Measurements from ENCODE around the gene PEAR1. TPM values are rescaled to one million over a fixed set of nuclear protein-coding genes. Genes with fewer than 3 reads are reported as not detected.

PEAR1 gene
- total RNA-seq, 4 donors from 2014 or later, result 4.9 to 17.3 (median 7.0) TPM

DNA sequence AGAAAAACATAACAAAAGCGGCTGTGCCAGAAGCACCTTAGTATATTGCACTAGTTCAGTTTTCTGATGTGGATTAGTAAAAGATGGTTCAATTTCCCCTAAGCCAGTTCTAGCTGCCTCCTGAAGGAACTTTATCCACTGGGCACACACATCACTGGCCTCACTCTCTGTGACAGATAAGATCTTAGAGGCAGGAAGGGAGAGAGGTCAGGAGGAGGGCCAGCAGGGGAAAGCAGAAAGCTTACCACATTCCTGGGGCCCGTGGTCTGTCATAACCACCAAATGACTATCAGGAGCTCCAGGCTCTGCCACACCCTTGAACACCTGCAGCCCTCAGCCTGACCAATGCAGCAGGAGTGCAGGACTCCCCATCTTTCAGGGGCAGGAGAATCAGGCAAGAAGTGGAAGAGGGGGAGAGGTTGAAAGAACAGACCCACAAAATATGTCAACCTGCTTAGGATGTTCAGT, 64.8 kb downstream of the PEAR1 start:
- TF ChIP-seq, protein P1, sequence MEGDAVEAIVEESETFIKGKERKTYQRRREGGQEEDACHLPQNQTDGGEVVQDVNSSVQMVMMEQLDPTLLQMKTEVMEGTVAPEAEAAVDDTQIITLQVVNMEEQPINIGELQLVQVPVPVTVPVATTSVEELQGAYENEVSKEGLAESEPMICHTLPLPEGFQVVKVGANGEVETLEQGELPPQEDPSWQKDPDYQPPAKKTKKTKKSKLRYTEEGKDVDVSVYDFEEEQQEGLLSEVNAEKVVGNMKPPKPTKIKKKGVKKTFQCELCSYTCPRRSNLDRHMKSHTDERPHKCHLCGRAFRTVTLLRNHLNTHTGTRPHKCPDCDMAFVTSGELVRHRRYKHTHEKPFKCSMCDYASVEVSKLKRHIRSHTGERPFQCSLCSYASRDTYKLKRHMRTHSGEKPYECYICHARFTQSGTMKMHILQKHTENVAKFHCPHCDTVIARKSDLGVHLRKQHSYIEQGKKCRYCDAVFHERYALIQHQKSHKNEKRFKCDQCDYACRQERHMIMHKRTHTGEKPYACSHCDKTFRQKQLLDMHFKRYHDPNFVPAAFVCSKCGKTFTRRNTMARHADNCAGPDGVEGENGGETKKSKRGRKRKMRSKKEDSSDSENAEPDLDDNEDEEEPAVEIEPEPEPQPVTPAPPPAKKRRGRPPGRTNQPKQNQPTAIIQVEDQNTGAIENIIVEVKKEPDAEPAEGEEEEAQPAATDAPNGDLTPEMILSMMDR (IDR thresholded peaks at IDR 0.05), result no peak
- no peak for TF ChIP-seq POLR2A (IDR thresholded peaks at IDR 0.05)
- Histone ChIP-seq H3K9me3 (no peaks in the 10 kb centered on the region), H3K27ac (no peak overlapping the region), H3K36me3 (peaks cover 0 to 84% (median 0%) of the 10 kb centered on the region in 3 donors), H3K4me3 (no peak overlapping the region), H3K4me1 (no peaks in the 10 kb centered on the region), H3K27me3 (no peaks in the 10 kb centered on the region)
- no peak for DNase-seq

DNA sequence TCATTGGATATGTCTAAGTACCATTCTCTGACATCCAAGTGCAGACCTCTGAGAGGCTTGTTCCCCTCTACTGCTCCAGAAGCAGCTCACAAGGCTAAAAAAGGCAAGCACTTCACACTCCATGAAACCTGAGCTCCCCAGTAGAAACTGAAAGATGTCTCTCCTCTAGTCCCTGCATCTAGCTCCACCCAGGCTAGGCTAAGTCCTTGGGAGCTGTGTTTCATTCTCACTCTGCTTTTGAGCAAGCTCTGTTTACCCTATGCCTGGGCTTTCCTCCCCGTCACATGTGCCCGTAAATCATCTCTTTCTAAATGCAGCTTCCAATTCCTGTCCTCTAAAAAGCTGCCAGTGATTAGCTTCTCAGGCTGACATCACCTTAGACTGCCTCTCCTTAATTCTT, 65.9 kb downstream of the PEAR1 start:
- Histone ChIP-seq H3K27me3 (no peaks in the 10 kb centered on the region), H3K4me3 (no peak overlapping the region), H3K27ac (no peak overlapping the region), H3K36me3 (peaks cover 0 to 91% (median 0%) of the 10 kb centered on the region in 3 donors), H3K9me3 (no peaks in the 10 kb centered on the region), H3K4me1 (no peaks in the 10 kb centered on the region)
- no peak for DNase-seq
- no peak for TF ChIP-seq POLR2A (IDR thresholded peaks at IDR 0.05)
- TF ChIP-seq, protein P1 (IDR thresholded peaks at IDR 0.05), result no peak

DNA sequence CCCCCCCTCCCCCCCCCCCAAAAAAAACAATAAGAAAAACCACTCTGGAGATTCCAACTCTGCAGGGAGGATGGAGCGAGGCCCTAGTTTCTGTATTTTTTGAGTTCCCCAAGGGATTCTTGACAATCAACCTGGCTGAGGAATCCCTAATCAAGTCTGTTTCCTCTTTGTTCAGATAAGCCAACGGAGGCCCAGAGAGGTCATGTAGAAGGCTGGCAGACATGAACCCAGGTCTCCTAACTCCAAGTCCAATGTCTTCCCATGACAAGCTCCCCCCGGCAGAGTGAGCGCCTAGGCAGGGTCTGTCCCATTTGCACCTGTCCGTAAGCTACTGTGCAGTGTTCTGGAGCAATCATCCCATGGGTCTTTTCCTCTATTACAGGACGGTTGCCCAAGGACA, 66.4 kb downstream of the PEAR1 start:
- Histone ChIP-seq H3K4me3 (no peak overlapping the region), H3K9me3 (no peaks in the 10 kb centered on the region), H3K27ac (no peak overlapping the region), H3K36me3 (peaks cover 0 to 87% (median 0%) of the 10 kb centered on the region in 3 donors), H3K27me3 (no peaks in the 10 kb centered on the region), H3K4me1 (no peaks in the 10 kb centered on the region)
- TF ChIP-seq POLR2A (IDR thresholded peaks at IDR 0.05), result no peak
- TF ChIP-seq, protein P1 (IDR thresholded peaks at IDR 0.05), result no peak
- DNase-seq, result no peak

DNA sequence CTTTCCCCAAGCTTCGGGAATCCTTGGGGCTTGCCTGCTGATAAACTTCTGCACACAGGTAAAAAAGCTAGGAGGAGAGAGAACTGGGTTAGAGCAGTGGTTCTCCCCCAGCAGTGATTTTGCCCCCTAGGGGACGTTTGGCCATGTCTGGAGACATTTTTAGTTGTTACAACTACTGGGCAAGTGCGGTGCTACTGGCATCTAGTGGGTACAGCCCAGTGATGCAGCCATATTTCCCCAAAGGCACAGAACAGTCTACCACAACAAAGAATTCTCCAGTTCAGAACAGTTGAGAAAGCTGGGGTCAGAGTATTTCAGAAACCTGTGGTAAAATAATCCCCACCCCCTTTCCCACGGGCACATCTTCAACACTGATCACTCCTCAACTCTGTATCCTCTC, 68.2 kb downstream of the PEAR1 start:
- no peaks in the 10 kb centered on the region for H3K27me3 ChIP-seq
- H3K36me3 ChIP-seq, result peaks cover 0 to 83% (median 0%) of the 10 kb centered on the region in 3 donors
- TF ChIP-seq POLR2A (IDR thresholded peaks at IDR 0.05), result no peak
- TF ChIP-seq, protein P1 (IDR thresholded peaks at IDR 0.05), result no peak
- H3K9me3 ChIP-seq, result no peaks in the 10 kb centered on the region
- H3K4me1 ChIP-seq, result no peaks in the 10 kb centered on the region
- no peak overlapping the region for H3K4me3 ChIP-seq
- DNase-seq, result no peak
- no peak overlapping the region for H3K27ac ChIP-seq

DNA sequence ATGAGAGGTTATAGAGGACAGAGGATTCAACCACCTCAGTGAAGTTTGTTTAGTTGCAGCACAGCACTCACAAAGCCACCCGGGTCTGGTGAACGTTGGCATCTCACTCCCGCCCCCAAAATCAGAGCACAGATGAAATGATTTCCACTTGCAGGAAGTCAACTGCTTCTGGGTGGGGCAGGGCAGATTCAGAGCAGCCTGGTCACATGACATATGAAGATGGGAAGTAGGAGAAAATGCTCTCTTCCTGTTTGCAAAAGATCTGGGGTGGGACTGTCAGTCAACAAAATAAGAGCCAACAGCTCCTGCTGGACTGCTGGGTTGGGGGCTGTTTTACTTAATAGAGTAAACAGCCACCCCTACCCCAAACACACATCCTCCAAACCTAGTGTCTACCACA, 70.1 kb downstream of the PEAR1 start:
- peaks cover 0 to 81% (median 0%) of the 10 kb centered on the region in 3 donors for H3K36me3 ChIP-seq
- H3K27ac ChIP-seq, result no peak overlapping the region
- peak in 1 of 3 donors; percentile 21 for DNase-seq
- H3K9me3 ChIP-seq, result no peaks in the 10 kb centered on the region
- H3K27me3 ChIP-seq, result no peaks in the 10 kb centered on the region
- H3K4me3 ChIP-seq, result no peak overlapping the region
- no peaks in the 10 kb centered on the region for H3K4me1 ChIP-seq
- TF ChIP-seq, protein P1 (IDR thresholded peaks at IDR 0.05), result no peak

DNA sequence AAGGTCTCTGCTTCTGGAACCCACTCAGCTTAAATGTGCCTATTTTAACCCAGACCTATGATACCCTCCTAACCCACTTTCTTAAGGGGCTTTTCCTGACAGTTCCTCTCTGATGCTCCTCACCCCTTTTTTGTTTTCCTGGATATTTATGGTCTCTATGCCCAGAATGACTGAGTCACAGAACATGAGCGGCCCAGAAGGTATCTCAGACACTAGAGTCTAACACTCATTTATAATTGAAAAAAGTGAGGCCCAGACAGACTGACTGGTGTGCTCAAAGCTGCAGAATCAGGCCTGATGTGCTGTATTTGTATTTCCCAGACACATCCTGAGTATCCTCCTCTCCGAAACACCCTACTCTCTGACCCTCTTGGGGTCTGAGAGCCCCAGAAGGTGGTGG, 70.9 kb downstream of the PEAR1 start:
- no peaks in the 10 kb centered on the region for H3K9me3 ChIP-seq
- H3K36me3 ChIP-seq, result peaks cover 0 to 80% (median 0%) of the 10 kb centered on the region in 3 donors
- TF ChIP-seq, protein P1 (IDR thresholded peaks at IDR 0.05), result no peak
- no peak for TF ChIP-seq POLR2A (IDR thresholded peaks at IDR 0.05)
- H3K4me3 ChIP-seq, result no peak overlapping the region
- no peaks in the 10 kb centered on the region for H3K4me1 ChIP-seq
- no peak overlapping the region for H3K27ac ChIP-seq
- no peaks in the 10 kb centered on the region for H3K27me3 ChIP-seq
- DNase-seq, result no peak

All from Peyer's patch (tissue), 4 donors.